ENCODE measurements around the gene P3H2.

Gene P3H2

DNA sequence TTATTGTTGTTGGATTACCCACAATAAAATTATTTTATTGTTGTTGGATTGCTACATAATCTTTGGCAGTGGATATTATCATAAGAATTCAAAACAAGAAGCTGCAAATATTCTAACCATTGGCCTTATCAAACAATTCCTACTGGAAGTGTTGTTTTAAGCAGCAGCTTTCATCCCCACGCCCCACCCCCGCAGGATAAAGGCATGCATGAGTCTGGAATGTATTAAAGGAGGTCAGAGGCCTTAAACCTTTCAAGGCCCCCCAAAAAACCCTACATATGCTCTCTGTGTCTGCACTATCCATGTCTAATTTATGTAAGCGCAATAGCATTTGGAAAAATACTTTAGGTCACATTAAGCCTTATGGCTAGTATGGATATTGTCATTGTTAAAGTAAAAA, 23.1 kb downstream of the P3H2 start:
- DNase-seq (ENCODE audit: extremely low read depth, low read depth) = no peak
- TF ChIP-seq, protein P1, sequence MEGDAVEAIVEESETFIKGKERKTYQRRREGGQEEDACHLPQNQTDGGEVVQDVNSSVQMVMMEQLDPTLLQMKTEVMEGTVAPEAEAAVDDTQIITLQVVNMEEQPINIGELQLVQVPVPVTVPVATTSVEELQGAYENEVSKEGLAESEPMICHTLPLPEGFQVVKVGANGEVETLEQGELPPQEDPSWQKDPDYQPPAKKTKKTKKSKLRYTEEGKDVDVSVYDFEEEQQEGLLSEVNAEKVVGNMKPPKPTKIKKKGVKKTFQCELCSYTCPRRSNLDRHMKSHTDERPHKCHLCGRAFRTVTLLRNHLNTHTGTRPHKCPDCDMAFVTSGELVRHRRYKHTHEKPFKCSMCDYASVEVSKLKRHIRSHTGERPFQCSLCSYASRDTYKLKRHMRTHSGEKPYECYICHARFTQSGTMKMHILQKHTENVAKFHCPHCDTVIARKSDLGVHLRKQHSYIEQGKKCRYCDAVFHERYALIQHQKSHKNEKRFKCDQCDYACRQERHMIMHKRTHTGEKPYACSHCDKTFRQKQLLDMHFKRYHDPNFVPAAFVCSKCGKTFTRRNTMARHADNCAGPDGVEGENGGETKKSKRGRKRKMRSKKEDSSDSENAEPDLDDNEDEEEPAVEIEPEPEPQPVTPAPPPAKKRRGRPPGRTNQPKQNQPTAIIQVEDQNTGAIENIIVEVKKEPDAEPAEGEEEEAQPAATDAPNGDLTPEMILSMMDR (IDR thresholded peaks at IDR 0.05; ENCODE audit: low read depth, low read length) = no peak

DNA sequence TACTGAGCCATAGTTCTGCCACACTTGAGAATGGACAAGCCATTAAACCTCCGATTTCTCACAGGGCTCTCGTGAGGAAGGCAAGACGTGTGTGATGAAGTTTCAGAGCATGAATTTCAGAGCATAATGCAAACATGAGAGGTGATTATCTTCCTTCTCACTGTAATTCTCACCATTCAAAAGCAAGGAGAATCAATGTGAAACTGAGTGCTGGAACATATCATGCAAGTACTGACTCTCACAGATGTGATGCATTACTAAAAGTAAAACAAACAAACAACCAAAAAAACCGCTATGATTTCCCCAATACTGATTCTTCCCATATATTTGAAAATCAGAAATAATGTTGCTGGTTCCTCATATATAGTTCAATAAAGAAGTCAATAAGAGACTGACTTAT, 23.7 kb downstream of the P3H2 start:
- DNase-seq (ENCODE audit: extremely low read depth, low read depth) = no peak
- TF ChIP-seq, protein P1 (IDR thresholded peaks at IDR 0.05; ENCODE audit: low read depth, low read length) = no peak

DNA sequence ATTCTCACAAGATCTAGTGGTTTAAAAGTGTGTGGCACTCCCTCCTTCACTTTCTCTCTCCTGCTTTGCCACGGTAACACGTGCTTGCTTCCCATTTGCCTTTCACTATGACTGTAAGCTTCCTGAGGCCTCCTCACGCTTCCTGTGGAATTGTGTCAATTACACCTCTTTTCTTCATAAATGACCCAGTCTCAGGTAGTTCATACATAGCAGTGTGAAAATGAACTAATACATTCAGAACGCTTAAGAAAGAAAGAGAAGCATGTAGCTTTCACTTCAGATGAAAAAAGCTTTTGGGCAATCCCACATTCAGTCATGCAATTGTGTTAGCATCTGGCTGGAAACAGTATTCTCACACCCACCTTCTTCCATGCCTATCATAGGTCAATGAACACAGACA, 24.4 kb downstream of the P3H2 start:
- TF ChIP-seq, protein P1 (IDR thresholded peaks at IDR 0.05; ENCODE audit: low read depth, low read length) = no peak
- DNase-seq (ENCODE audit: extremely low read depth, low read depth) = no peak

DNA sequence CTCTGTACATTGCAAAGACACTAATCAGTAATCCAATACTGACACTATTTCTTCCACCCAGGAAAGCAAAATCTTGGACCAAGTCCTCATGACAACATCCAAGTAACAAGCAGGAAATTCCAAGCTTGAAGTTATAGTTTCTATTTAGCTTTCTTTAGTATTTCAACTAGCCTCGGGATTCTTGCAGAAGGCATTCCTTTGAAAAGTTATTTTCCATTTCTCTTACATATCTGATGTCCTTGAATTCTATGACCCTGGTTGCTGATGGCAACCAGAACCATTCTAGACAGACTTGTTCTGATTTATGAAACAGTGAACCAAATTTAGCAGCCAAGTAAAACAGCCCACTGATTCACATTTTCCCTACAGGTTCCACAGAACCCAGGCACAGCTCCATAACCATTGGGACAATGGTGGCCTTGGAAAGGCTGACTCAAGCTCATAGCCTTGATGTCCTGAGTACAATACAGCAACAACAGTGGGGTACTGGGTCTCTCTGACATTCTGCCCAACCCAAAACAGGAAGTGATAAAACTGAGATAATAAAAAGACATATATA, 26.5 kb downstream of the P3H2 start:
- TF ChIP-seq, protein P1 (IDR thresholded peaks at IDR 0.05; ENCODE audit: low read depth, low read length) = no peak
- DNase-seq (ENCODE audit: extremely low read depth, low read depth) = peak; percentile 37

DNA sequence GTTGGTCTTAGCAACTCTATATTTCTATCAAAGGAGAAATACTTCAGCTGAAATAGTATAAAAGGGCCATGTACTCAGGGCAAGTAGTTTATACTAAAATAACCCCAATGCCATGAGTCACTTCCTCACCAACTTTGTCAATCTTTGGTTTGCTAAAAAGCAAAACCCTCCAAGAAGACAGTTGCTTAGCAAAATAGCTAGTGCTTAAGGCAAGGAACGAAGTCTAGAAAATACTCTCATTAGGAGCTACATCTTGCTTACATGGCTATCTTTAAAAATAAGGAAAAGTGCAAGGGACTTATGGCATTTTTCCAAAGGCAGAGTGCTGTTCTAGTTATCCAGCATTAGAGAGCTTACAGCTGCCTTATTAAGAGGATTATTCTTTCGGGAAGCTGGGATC, 28.4 kb downstream of the P3H2 start:
- no peak for DNase-seq (ENCODE audit: extremely low read depth, low read depth)
- TF ChIP-seq, protein P1 (IDR thresholded peaks at IDR 0.05; ENCODE audit: low read depth, low read length) = no peak

DNA sequence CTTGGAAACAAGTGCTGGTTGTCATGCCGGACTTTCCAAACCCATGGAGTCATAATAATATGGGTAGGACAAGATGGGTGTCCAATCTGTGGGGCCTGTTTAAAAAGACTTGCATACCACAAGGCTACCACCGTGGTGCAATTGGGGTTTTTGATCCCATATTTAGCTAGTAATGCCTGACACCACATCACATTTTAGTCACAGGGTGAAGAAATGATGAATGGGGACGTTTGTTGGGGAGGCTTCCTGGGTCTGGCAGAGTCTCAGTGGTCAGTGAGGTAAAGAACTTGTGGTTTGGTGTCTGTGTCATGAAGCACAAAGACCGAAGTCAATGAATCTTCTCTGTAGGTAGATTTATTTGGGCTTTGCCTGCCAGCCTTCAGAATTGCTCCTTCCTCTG, 31.0 kb downstream of the P3H2 start:
- DNase-seq (ENCODE audit: extremely low read depth, low read depth) = no peak
- TF ChIP-seq, protein P1 (IDR thresholded peaks at IDR 0.05; ENCODE audit: low read depth, low read length) = no peak

DNA sequence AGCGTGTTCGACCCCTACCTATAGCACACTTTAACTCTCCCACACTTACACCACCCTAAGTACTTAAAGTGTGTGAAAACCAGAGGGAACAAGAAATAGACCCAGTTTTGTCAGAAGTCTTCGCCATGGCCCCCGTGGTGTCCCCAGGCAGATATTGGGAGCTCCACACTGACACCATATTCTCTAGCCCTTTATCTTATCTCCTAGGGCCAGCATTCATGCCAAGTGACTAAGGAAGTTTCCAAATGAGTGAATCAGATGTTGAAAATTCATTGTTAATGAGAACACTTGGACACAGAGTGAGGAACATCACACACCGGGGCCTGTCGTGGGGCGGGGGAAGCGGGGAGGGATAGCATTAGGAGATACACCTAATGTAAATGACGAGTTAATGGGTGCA, 31.8 kb downstream of the P3H2 start:
- no peak for DNase-seq (ENCODE audit: extremely low read depth, low read depth)
- TF ChIP-seq, protein P1 (IDR thresholded peaks at IDR 0.05; ENCODE audit: low read depth, low read length) = no peak
